Panc1 (cell line): ENCODE data around the gene EBLN2. TPM values are rescaled to one million over a fixed set of nuclear protein-coding genes. Genes with fewer than 3 reads are reported as not detected.

Experiments used
- ATAC-seq: fragments of 200-7000 bp; cut with Tn5 transposase; 2 replicates; pipeline ENCODE4 v1.9.1; 2020; ENCODE audit warnings: mild to moderate bottlenecking, moderate library complexity
- Bru-seq: library from RNA; stranded (reverse); fragments of 400-500 nt; gene quantifications from one replicate; lab custom pipeline; 2021; lab: Mats Ljungman, UMichigan
- BruChase-seq, 2 experiments: library from RNA; stranded (reverse); fragments of 400-500 nt; gene quantifications; one replicate each; lab custom pipeline; 2021; lab: Mats Ljungman, UMichigan
- BruUV-seq: library from RNA; stranded (reverse); fragments of 400-500 nt; replicated peaks from 2 replicates; lab custom pipeline; 2021; lab: Mats Ljungman, UMichigan
- CTCF ChIA-PET: fragments of 300-600 bp; sonication (Branson Sonifier 250); formaldehyde crosslinking; loops from one replicate; lab custom pipeline; 2022; ENCODE audit warnings: antibody characterized with exemption; lab: Charles Lee
- POLR2A ChIA-PET: fragments of 300-600 bp; sonication (Branson Sonifier 250); formaldehyde crosslinking; loops from one replicate; lab custom pipeline; 2022; ENCODE audit warnings: antibody characterized with exemption; lab: Charles Lee
- DNase-seq: peaks from one replicate; pipeline ENCODE4 v3.0.0-alpha.2; 2010; ENCODE audit warnings: low read depth, low spot score
- H3K27ac ChIP-seq: 2 replicates; pipeline ENCODE4 v1.5.1; 2011; ENCODE audit warnings: mild to moderate bottlenecking, low read length, inconsistent platforms
- H3K27me3 ChIP-seq: fragments of 200-500 bp; sonication (Bioruptor generic); 2 replicates; pipeline ENCODE4 v1.6.0; 2014; ENCODE audit warnings: low read length, inconsistent platforms; ENCODE audit not compliant: control insufficient read depth, insufficient read depth
- H3K36me3 ChIP-seq: fragments of 200-500 bp; sonication (Bioruptor generic); 2 replicates; pipeline ENCODE4 v1.5.1; 2014; ENCODE audit warnings: inconsistent platforms, mild to moderate bottlenecking, low read length, moderate library complexity; ENCODE audit not compliant: control insufficient read depth, insufficient read depth
- H3K4me1 ChIP-seq: 2 replicates; pipeline ENCODE4 v1.5.1; 2011; ENCODE audit warnings: inconsistent platforms, mild to moderate bottlenecking, low read length, moderate library complexity; ENCODE audit not compliant: control insufficient read depth, insufficient read depth
- H3K4me3 ChIP-seq, 2 experiments: 2 replicates each; pipeline ENCODE4 v1.5.1; 2011 to 2012; ENCODE audit warnings: low read depth in 2 of 2, low read length in 2 of 2, mild to moderate bottlenecking in 2 of 2, inconsistent platforms in 1 of 2, moderate library complexity in 1 of 2
- H3K9me3 ChIP-seq: fragments of 200-500 bp; sonication (Bioruptor generic); 2 replicates; pipeline ENCODE4 v1.5.1; 2014; ENCODE audit warnings: low read depth, mild to moderate bottlenecking, inconsistent platforms, low read length, moderate library complexity; ENCODE audit not compliant: control insufficient read depth, insufficient read depth
- CTCF ChIP-seq: fragments of 450-650 bp; IDR thresholded peaks from 2 replicates; pipeline ENCODE4 v1.5.1; 2017; ENCODE audit warnings: mild to moderate bottlenecking
- POLR2AphosphoS5 ChIP-seq: IDR thresholded peaks from 2 replicates; pipeline ENCODE4 v1.6.1; 2012; ENCODE audit warnings: mild to moderate bottlenecking, low read depth, low read length, moderate library complexity
- REST ChIP-seq, 2 experiments: IDR thresholded peaks; 2 replicates each; pipeline ENCODE4 v1.6.1; 2011 to 2012; ENCODE audit warnings: low read depth in 2 of 2, control low read depth in 1 of 2, low read length in 1 of 2, mild to moderate bottlenecking in 1 of 2, moderate library complexity in 1 of 2; ENCODE audit not compliant: insufficient read depth in 1 of 2
- SIN3A ChIP-seq: IDR thresholded peaks from 2 replicates; pipeline ENCODE4 v1.6.1; 2012; ENCODE audit warnings: low read depth, mild to moderate bottlenecking, low read length, moderate library complexity, borderline replicate concordance; ENCODE audit not compliant: insufficient read depth
- TCF7L2 ChIP-seq: IDR thresholded peaks from 2 replicates; pipeline ENCODE4 v1.6.1; 2011; ENCODE audit warnings: mild to moderate bottlenecking, low read depth, low read length, inconsistent platforms
- in situ Hi-C: cut with HindIII; loops from 2 replicates; pipeline ENCODE4 v1.10.0; 2016; ENCODE audit warnings: low sequenced_read_pairs, low pct_unique_long_range_greater_than_20kb
- intact Hi-C: fragments of 100-400 bp; cut with micrococcal nuclease; formaldehyde crosslinking; loops from one replicate; pipeline ENCODE4 v1.10.0; 2022; ENCODE audit not compliant: unreplicated experiment
- long read RNA-seq: library from polyadenylated mRNA; unstranded; transcript quantifications from one replicate; pipeline ENCODE4 v2.0.0, GENCODE V29; 2021; ENCODE audit not compliant: unreplicated experiment
- polyA plus RNA-seq: library from polyadenylated mRNA; unstranded; fragments of >200 nt; gene quantifications from one replicate; pipeline ENCODE4 v1.2.1, GENCODE V29; 2012; ENCODE audit warnings: missing spikeins; ENCODE audit not compliant: insufficient read length
- total RNA-seq: library from RNA; stranded (reverse); gene quantifications from one replicate; pipeline ENCODE4 v1.2.1, GENCODE V29; 2021; ENCODE audit not compliant: unreplicated experiment

Gene EBLN2
- 1.9 TPM for total RNA-seq
- polyA plus RNA-seq = 0.30 TPM
- Bru-seq, nascent RNA = percentile 93 among the genes with signal in this experiment
- BruChase-seq, experiment 1, labeled RNA remaining after a 2-hour chase = percentile 74 among the genes with signal in this experiment
- BruChase-seq, experiment 2, labeled RNA remaining after a 6-hour chase = percentile 65 among the genes with signal in this experiment
- long read RNA-seq, partial matches to known transcripts = 0 of 1 reads
- long read RNA-seq, other reads (novel, unspliced or antisense) = 0 of 1 reads

GRCh38 chr3:73061416-73061815 is at the start of gene EBLN2:
TSS of gene EBLN2 (plus strand) at chr3:73061659. CDS start at chr3:73062082, 423 bp downstream.
- Histone ChIP-seq H3K27me3 (no peaks in the 10 kb centered on the region), H3K4me3 (no peak within 1 kb of the TSS), H3K36me3 (peaks cover 27% of the 10 kb centered on the region), H3K9me3 (no peaks in the 10 kb centered on the region), H3K4me1 (no peaks in the 10 kb centered on the region), H3K27ac (no peak within 1 kb of the TSS)
- ChIA-PET CTCF (no interaction called here), POLR2A (no interaction called here)
- no peak for ATAC-seq
- BruUV-seq = no TSS peak
- no peak for DNase-seq
- TF ChIP-seq CTCF = no peak
- no peak for TF ChIP-seq SIN3A
- TF ChIP-seq REST (IDR thresholded peaks at IDR 0.05; ENCODE audit: insufficient read depth in 1 of 2, low read depth in 2 of 2, low read length in 1 of 2) = no peak
- TF ChIP-seq TCF7L2 = no peak
- TF ChIP-seq POLR2AphosphoS5 = no peak
- intact Hi-C loops = no loop called here
- in situ Hi-C loops = no loop called here

GRCh38 chr3:73018298-73018697 is 43.2 kb upstream of the EBLN2 start:
- intact Hi-C loops (no loop called here), in situ Hi-C loops (no loop called here)
- TF ChIP-seq POLR2AphosphoS5 (no peak), SIN3A (no peak), REST (IDR thresholded peaks at IDR 0.05; ENCODE audit: insufficient read depth in 1 of 2, low read depth in 2 of 2, low read length in 1 of 2) (no peak), CTCF (no peak), TCF7L2 (no peak)
- ChIA-PET CTCF (no interaction called here), POLR2A (no interaction called here)
- no peak overlapping the region for H3K27ac ChIP-seq
- H3K4me3 ChIP-seq = no peak overlapping the region
- peaks cover 9% of the 10 kb centered on the region for H3K4me1 ChIP-seq
- H3K27me3 ChIP-seq = no peaks in the 10 kb centered on the region
- DNase-seq (no peak), ATAC-seq (no peak)
- H3K36me3 ChIP-seq = no peaks in the 10 kb centered on the region; the same call in none of the 2 replicates
- H3K9me3 ChIP-seq = no peaks in the 10 kb centered on the region
- no TSS peak for BruUV-seq
